ENCODE measurements around the gene ZBTB20. TPM values are rescaled to one million over a fixed set of nuclear protein-coding genes. Genes with fewer than 3 reads are reported as not detected.

ZBTB20 gene
- polyA plus RNA-seq, 1 of the 3 experiments (the other 2 are of a cell fraction): 0.43 TPM

DNA sequence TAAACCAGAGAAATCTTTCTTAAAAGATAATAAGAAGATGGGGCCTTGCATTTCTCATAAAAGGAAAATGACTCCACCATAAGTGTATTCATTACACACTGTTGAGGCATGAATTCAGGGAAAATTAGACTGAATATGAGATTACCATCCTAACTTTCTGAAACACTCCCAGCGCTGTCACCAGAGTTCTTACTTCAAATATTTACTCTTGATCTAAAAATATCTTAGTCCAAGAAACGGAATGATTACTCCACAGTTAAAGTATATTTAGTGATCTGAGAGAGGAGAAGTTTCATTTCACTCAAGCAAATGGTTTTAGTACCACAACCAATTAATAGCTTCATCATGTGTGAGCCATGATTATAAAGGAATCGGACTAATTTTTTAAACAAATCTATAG is 300.3 kb downstream of the ZBTB20 start (continued):
- no peak for TF ChIP-seq JUND (IDR thresholded peaks at IDR 0.05)
- no peak for TF ChIP-seq RFX5 (IDR thresholded peaks at IDR 0.05; ENCODE audit: low read length)

DNA sequence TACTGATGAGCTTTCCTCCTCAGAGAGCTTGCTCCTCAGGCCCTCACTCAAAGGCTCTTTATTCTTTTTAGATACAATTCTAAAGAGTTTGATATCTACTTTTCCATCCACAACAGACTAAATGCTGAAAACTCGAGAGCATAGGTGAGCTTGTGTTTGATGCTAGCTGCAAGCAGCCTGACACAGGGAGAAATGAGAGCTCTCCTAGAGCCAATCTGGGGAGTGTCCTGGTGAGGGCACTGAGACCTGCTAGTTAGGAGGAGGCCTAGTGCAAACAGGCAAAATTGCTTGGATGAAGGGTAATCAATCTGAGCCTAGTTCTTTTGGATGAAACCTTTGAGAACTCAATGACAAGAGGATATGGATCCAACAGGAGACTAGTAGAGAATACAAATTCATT is 300.8 kb downstream of the ZBTB20 start:
- H3K79me2 ChIP-seq (ENCODE audit: insufficient read depth): no peaks in the 10 kb centered on the region
- H3K4me3 ChIP-seq (ENCODE audit: low read depth in 2 of 2, low read length in 1 of 2): no peak overlapping the region
- H3K4me1 ChIP-seq (ENCODE audit: control insufficient read depth in 1 of 2, insufficient read depth in 2 of 2, low read depth in 1 of 2, low read length in 1 of 2): peaks cover 0 to 16% of the 10 kb centered on the region in 2 experiments; a peak in 2 of 4 replicates
- no peak overlapping the region for H3K4me2 ChIP-seq
- H3K36me3 ChIP-seq (replicated peaks in 1 of 2; ENCODE audit: control insufficient read depth in 1 of 2, insufficient read depth in 2 of 2, low read length in 1 of 2): no peaks in the 10 kb centered on the region
- no peak for TF ChIP-seq POLR2AphosphoS5 (IDR thresholded peaks at IDR 0.05; ENCODE audit: low read depth, low read length)
- TF ChIP-seq GABPA (IDR thresholded peaks at IDR 0.05; ENCODE audit: low read depth): no peak
- TF ChIP-seq GATA2 (CRISPR knock-in tag; IDR thresholded peaks at IDR 0.05): no peak
- no peak for TF ChIP-seq RCOR1 (IDR thresholded peaks at IDR 0.05; ENCODE audit: low read length)
- no peak for TF ChIP-seq YY1 (IDR thresholded peaks at IDR 0.05; ENCODE audit: low read depth)
- no peak for TF ChIP-seq RFX5 (IDR thresholded peaks at IDR 0.05; ENCODE audit: low read length)
- TF ChIP-seq FOSL2 (IDR thresholded peaks at IDR 0.05; ENCODE audit: borderline replicate concordance, low read depth): no peak
- TF ChIP-seq, protein P1, sequence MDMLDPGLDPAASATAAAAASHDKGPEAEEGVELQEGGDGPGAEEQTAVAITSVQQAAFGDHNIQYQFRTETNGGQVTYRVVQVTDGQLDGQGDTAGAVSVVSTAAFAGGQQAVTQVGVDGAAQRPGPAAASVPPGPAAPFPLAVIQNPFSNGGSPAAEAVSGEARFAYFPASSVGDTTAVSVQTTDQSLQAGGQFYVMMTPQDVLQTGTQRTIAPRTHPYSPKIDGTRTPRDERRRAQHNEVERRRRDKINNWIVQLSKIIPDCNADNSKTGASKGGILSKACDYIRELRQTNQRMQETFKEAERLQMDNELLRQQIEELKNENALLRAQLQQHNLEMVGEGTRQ (IDR thresholded peaks at IDR 0.05; ENCODE audit: borderline replicate concordance, low read depth, low read length): no peak
- TF ChIP-seq TCF12 (IDR thresholded peaks at IDR 0.05): no peak
- no peak for TF ChIP-seq MEF2A (IDR thresholded peaks at IDR 0.05; ENCODE audit: borderline replicate concordance, low read depth)
- TF ChIP-seq MXI1 (IDR thresholded peaks at IDR 0.05; ENCODE audit: low read depth, low read length): no peak
- TF ChIP-seq, protein P2, sequence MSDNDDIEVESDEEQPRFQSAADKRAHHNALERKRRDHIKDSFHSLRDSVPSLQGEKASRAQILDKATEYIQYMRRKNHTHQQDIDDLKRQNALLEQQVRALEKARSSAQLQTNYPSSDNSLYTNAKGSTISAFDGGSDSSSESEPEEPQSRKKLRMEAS (IDR thresholded peaks at IDR 0.05; ENCODE audit: low read depth): no peak
- TF ChIP-seq SIN3A (IDR thresholded peaks at IDR 0.05; ENCODE audit: borderline replicate concordance, low read depth, low read length): no peak
- no peak for TF ChIP-seq TAF1 (IDR thresholded peaks at IDR 0.05; ENCODE audit: borderline replicate concordance, low read depth, low read length)
- TF ChIP-seq, protein P3, sequence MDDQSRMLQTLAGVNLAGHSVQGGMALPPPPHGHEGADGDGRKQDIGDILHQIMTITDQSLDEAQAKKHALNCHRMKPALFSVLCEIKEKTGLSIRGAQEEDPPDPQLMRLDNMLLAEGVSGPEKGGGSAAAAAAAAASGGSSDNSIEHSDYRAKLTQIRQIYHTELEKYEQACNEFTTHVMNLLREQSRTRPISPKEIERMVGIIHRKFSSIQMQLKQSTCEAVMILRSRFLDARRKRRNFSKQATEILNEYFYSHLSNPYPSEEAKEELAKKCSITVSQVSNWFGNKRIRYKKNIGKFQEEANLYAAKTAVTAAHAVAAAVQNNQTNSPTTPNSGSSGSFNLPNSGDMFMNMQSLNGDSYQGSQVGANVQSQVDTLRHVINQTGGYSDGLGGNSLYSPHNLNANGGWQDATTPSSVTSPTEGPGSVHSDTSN (IDR thresholded peaks at IDR 0.05): no peak
- TF ChIP-seq FOXJ3 (CRISPR knock-in tag; IDR thresholded peaks at IDR 0.05): no peak
- no peak for TF ChIP-seq TEAD4 (IDR thresholded peaks at IDR 0.05; ENCODE audit: borderline replicate concordance, insufficient read depth)
- TF ChIP-seq JUND (IDR thresholded peaks at IDR 0.05): no peak
- TF ChIP-seq, protein P4, sequence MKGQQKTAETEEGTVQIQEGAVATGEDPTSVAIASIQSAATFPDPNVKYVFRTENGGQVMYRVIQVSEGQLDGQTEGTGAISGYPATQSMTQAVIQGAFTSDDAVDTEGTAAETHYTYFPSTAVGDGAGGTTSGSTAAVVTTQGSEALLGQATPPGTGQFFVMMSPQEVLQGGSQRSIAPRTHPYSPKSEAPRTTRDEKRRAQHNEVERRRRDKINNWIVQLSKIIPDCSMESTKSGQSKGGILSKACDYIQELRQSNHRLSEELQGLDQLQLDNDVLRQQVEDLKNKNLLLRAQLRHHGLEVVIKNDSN (IDR thresholded peaks at IDR 0.05; ENCODE audit: borderline replicate concordance, low read depth): no peak
- H3K27me3 ChIP-seq (ENCODE audit: insufficient read depth): no peaks in the 10 kb centered on the region
- POLR2A ChIA-PET: no interaction called here
- H3F3A ChIP-seq (replicated peaks; ENCODE audit: insufficient read depth): peaks cover 3% of the 10 kb centered on the region
- no peaks in the 10 kb centered on the region for H3K9me2 ChIP-seq
- CTCF ChIA-PET: interaction anchor here (1.0 to 1.6 kb wide), 2 partner anchors 8 to 239 kb away, joined by 3 read pairs; no protein-coding TSS in a partner anchor
- H3K27ac ChIP-seq (ENCODE audit: low read depth in 2 of 2, low read length in 1 of 2): no peak overlapping the region; a peak in 1 of 4 replicates
- no peak for DNase-seq
- no peak overlapping the region for H3K9ac ChIP-seq
- H4K20me1 ChIP-seq (ENCODE audit: insufficient read depth): no peaks in the 10 kb centered on the region
- H3K9me3 ChIP-seq: no peaks in the 10 kb centered on the region
- H2AFZ ChIP-seq (ENCODE audit: low read depth): no peak overlapping the region
- WGBS (ENCODE audit: low lambda C conversion rate): 60% methylated on average over 1 of the region's 1 CpG

All from SK-N-SH (cell line).